Fibroblast of the aortic adventitia (primary cell): ENCODE results near the gene RAD51B. TPM values are rescaled to one million over a fixed set of nuclear protein-coding genes. Genes with fewer than 3 reads are reported as not detected.
A peak's percentile ranks its signal among the peaks of the same experiment; 100 is the strongest.

Source experiments
- DNase-seq: peaks from one replicate; pipeline ENCODE4 v3.0.0-alpha.2; 2010; ENCODE audit warnings: low read depth
- H3K4me3 ChIP-seq: 2 replicates; pipeline ENCODE4 v1.5.1; 2011; ENCODE audit warnings: low read depth, mild to moderate bottlenecking, control low read depth, low read length, moderate library complexity
- total RNA-seq: library from RNA; depleted of rRNA; stranded (reverse); fragments of >200 nt; gene quantifications from 2 replicates; pipeline ENCODE4 v1.2.3, GENCODE V29; 2012; ENCODE audit warnings: low replicate concordance
- TF ChIP-seq, protein P1 (sequence below): IDR thresholded peaks from 2 replicates; pipeline ENCODE4 v1.5.1; 2011; ENCODE audit warnings: mild to moderate bottlenecking, low read length, control low read depth, inconsistent platforms; ENCODE audit not compliant: insufficient read depth

The RAD51B gene
- total RNA-seq, 1 donor, result 28.7 TPM

DNA sequence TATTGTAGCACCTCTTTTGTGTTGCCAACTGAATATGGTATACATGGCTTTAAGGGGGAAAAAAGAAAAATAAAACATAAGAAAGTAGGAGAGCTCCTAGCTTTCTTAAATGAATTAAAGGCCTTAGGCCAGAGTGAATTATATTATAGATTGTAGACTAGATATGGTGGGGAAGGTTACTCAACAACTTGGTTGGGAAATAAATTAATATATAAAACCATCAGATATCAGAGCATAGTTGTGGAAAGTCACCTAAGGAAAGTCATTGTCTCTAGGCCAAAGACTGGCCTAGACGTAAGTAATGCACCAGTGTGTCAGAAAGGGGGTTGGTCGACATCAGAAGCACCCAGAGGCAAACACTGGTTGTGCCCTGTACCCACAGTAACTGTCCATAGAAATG is 391.8 kb downstream of the RAD51B start:
- DNase-seq, result peak; percentile 22
- no peak overlapping the region for H3K4me3 ChIP-seq
- TF ChIP-seq, protein P1, sequence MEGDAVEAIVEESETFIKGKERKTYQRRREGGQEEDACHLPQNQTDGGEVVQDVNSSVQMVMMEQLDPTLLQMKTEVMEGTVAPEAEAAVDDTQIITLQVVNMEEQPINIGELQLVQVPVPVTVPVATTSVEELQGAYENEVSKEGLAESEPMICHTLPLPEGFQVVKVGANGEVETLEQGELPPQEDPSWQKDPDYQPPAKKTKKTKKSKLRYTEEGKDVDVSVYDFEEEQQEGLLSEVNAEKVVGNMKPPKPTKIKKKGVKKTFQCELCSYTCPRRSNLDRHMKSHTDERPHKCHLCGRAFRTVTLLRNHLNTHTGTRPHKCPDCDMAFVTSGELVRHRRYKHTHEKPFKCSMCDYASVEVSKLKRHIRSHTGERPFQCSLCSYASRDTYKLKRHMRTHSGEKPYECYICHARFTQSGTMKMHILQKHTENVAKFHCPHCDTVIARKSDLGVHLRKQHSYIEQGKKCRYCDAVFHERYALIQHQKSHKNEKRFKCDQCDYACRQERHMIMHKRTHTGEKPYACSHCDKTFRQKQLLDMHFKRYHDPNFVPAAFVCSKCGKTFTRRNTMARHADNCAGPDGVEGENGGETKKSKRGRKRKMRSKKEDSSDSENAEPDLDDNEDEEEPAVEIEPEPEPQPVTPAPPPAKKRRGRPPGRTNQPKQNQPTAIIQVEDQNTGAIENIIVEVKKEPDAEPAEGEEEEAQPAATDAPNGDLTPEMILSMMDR, result no peak

DNA sequence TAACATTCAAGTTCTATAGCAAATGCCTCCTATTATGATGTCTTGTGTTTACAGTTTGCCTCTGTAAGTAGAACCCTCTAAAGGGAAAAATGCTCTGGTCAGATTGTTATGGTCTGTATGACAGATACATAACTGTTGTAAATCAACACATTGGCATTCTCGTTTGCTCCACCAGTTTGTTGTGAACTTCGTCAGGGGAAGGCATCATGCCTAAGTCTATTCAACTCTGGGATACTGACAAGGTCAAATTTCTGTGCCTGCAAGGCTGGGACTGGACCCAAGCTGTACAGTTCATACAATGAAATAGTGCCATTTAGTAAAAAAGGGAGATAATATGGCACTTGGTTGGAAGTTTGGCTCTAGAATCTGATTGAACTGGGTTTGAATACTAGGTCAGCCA is 392.3 kb downstream of the RAD51B start:
- H3K4me3 ChIP-seq, result no peak overlapping the region
- TF ChIP-seq, protein P1, result no peak
- DNase-seq, result no peak

DNA sequence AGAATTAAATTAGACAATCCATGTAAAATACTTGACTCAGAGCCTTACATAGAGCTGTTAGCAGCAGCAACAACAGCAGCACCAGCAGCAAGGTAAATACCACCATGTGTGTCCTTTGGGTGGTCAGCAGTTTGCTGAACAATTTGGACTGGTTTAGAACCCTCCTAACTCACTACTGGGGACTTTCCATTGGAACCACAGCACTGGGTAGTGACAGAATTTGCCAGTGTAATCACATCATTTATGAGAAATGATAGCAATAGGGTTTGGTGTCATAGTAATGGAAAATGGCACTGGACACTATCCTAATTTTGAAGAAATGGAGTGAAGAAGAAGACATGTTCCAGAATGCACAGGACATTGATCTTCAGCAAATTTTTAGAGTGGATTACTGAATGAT is 392.8 kb downstream of the RAD51B start:
- H3K4me3 ChIP-seq, result no peak overlapping the region
- DNase-seq, result no peak
- TF ChIP-seq, protein P1, result no peak

DNA sequence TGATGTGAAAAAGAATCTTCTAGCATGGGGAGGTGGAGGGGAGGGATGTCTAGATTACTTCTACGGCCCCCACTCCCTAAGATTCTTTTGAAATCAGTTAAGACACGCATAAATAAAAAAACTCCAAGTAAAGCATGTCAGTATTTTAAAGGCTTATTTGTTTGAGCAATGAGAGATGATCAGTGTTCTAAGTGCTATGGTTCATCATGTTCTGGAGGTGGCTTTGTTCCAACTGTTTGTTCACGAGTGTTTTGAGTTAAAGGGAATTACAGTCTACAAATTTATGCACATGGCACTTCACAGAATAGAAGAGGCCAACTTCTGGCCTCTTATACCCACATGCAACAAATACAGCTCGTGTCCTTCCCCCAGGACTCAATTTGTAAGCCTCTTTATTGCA is 394.9 kb downstream of the RAD51B start:
- DNase-seq, result no peak
- TF ChIP-seq, protein P1, result no peak
- H3K4me3 ChIP-seq, result no peak overlapping the region

DNA sequence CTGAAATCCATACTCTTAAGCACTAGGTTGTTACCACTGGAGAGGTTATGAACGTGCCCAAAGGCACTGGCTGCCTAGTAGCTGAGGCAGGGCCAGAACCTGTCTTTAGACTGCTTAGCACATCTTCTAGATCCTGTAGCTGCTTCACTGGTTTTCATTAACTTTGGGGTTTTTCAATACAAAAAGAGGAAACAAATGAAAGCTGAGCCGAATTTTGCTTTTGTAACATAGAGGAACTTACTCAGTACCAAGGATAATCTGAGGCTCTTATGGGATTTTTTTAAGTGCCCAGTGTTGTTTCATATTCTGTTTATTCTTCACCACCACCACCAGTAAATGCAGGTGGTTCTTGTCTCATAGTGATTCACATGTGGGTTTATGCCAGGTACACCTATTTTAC is 396.1 kb downstream of the RAD51B start:
- no peak for DNase-seq
- TF ChIP-seq, protein P1, result no peak
- H3K4me3 ChIP-seq, result no peak overlapping the region

DNA sequence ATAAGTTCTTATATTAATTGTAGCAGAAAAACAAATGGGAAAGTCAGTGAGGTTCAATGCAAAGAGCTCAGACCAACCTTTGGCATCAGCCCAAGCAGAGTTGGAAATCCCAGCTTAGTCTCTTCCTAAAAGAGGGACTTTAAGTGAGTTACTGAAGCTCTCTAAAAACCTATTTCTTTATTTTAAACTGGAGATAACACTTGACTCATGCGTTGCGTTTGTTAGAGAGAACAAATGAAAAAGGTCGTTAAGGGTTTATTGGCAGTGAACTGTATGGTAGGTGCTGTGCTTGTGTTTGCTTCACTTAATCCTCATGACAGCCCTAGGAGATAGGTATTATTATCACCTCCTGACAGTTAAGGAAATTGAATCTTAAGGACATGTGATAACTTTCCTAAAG is 396.5 kb downstream of the RAD51B start:
- DNase-seq, result no peak
- H3K4me3 ChIP-seq, result no peak overlapping the region
- TF ChIP-seq, protein P1, result no peak

DNA sequence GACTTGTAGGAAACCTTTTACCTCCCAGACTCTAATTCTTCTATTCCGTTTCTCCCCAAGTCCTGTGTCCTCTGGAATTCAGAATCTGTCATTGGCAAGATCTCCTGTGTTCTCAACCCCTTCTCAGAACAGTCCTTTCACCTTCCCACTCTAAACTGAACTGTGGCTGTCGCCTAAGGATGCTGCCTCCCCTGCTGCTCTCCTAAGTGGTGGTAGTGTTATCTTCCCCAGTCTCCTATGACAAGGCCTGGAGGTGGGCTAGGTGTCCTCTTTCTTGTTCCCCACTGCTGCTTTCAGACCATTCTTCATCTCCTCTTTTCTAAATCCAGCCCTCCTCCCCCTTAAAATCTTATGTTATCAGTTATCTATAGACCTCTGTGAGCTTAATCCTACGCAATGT is 397.4 kb downstream of the RAD51B start:
- DNase-seq, result no peak
- TF ChIP-seq, protein P1, result no peak
- no peak overlapping the region for H3K4me3 ChIP-seq
